ENCODE results near the gene SELENBP1. TPM values are rescaled to one million over a fixed set of nuclear protein-coding genes. Genes with fewer than 3 reads are reported as not detected.

Gene SELENBP1
- total and polyA plus RNA-seq, 11 donors: 14.3 to 97.8 (median 37.9) TPM

- no peak for DNase-seq
- peak overlapping the region in 11 of 12 donors; percentile 20 to 95 (median 76) for H3K4me3 ChIP-seq
- H3K9me3 ChIP-seq: peaks cover 0 to 9% (median 0%) of the 10 kb centered on the region in 12 donors
- intact Hi-C loops (cut with DNase I): loop anchor here in 5 of 10 donors (2.0 to 10.0 kb wide), 4 partner anchors 50 to 153 kb away; partner anchors contain the start of genes PSMB4 (in 5 of the 5), PIP5K1A (in 1 of the 5), VPS72 (in 1 of the 5) and ZNF687 (in 1 of the 5)
- no peak for ATAC-seq
- no peak for TF ChIP-seq CTCF (IDR thresholded peaks at IDR 0.05)
- no peak for TF ChIP-seq POLR2A (IDR thresholded peaks at IDR 0.05)
- H3K27ac ChIP-seq: peak overlapping the region in 11 of 12 donors; percentile 37 to 96 (median 90)
- WGBS, 4 donors: 31 to 34% (median 32%) methylated on average over 12 of the region's 12 CpGs
- H3K4me1 ChIP-seq: peaks cover 0 to 26% (median 9%) of the 10 kb centered on the region in 12 donors
- H3K36me3 ChIP-seq: peaks cover 0 to 35% (median 25%) of the 10 kb centered on the region in 9 donors
- no peaks in the 10 kb centered on the region for H3K27me3 ChIP-seq
These were observed 24.8 kb downstream of the SELENBP1 start for GRCh38 chr1:151347523-151348246.

GRCh38 chr1:151346769-151347522, 25.6 kb downstream of the SELENBP1 start, which contains the start of gene RFX5:
TSS of gene RFX5 (minus strand) at chr1:151347252. CDS start at chr1:151346320, 932 bp downstream.
- intact Hi-C loops (cut with DNase I): loop anchor here in 5 of 10 donors (2.0 to 10.0 kb wide), 4 partner anchors 50 to 152 kb away; partner anchors contain the start of genes PSMB4 (in 5 of the 5), PIP5K1A (in 1 of the 5), VPS72 (in 1 of the 5) and ZNF687 (in 1 of the 5)
- Histone ChIP-seq H3K9me3 (peaks cover 0 to 9% (median 0%) of the 10 kb centered on the region in 12 donors), H3K36me3 (peaks cover 0 to 42% (median 32%) of the 10 kb centered on the region in 9 donors), H3K4me1 (peaks cover 0 to 26% (median 9%) of the 10 kb centered on the region in 12 donors), H3K27ac (peak within 1 kb of the TSS; percentile 79 to 96 (median 90)), H3K27me3 (no peaks in the 10 kb centered on the region), H3K4me3 (peak within 1 kb of the TSS; percentile 55 to 95 (median 76))
- peak in 1 of 2 donors; percentile 63 for TF ChIP-seq POLR2A (IDR thresholded peaks at IDR 0.05)
- TF ChIP-seq CTCF (IDR thresholded peaks at IDR 0.05): peak in 1 of 12 donors; percentile 16
- 0 to 1% (median 1%) methylated on average over 38 of the region's 38 CpGs for WGBS, 4 donors
- ATAC-seq (peak; percentile 98 to 99 (median 99)), DNase-seq (peak; percentile 94 to 96 (median 95))

GRCh38 chr1:151346082-151346768, 26.3 kb downstream of the SELENBP1 start:
- ATAC-seq (no peak), DNase-seq (no peak)
- intact Hi-C loops (cut with DNase I): loop anchor here in 5 of 10 donors (2.0 to 10.0 kb wide), 4 partner anchors 51 to 151 kb away; partner anchors contain the start of genes PSMB4 (in 5 of the 5), PIP5K1A (in 1 of the 5), VPS72 (in 1 of the 5) and ZNF687 (in 1 of the 5)
- Histone ChIP-seq H3K27me3 (no peaks in the 10 kb centered on the region), H3K27ac (peak overlapping the region in 11 of 12 donors; percentile 79 to 96 (median 90)), H3K4me1 (peaks cover 0 to 26% (median 9%) of the 10 kb centered on the region in 12 donors), H3K36me3 (peaks cover 0 to 49% (median 33%) of the 10 kb centered on the region in 9 donors), H3K9me3 (peaks cover 0 to 5% (median 0%) of the 10 kb centered on the region in 12 donors), H3K4me3 (peak overlapping the region; percentile 55 to 95 (median 76))
- no peak for TF ChIP-seq CTCF (IDR thresholded peaks at IDR 0.05)
- WGBS, 4 donors: 60 to 72% (median 63%) methylated on average over 7 of the region's 7 CpGs
